Liver (tissue), 9 donors: Measurements from ENCODE around the gene ATP5MK. TPM values are rescaled to one million over a fixed set of nuclear protein-coding genes. Genes with fewer than 3 reads are reported as not detected.
"Not testable (repeated sequence)": the region's sequence is repeated elsewhere in the genome, so short reads cannot be mapped to it uniquely, and the experiment has no call there.

Experiments
- DNase-seq: peaks from one replicate; pipeline ENCODE4 v3.0.0-alpha.2; 2017; ENCODE audit warnings: low spot score
- H3K27ac ChIP-seq, 2 donors: one replicate each; pipeline ENCODE4 v1.7.0; 2013; ENCODE audit warnings: inconsistent platforms in 2 of 2, low read length in 2 of 2, control low read depth in 1 of 2, low read depth in 1 of 2, mild to moderate bottlenecking in 1 of 2
- H3K27me3 ChIP-seq, 4 donors: one replicate each; pipeline versions ENCODE4 v1.6.1 to v1.7.0; 2013; ENCODE audit warnings: low read length in 3 of 4, inconsistent platforms in 1 of 4, mild to moderate bottlenecking in 1 of 4, moderate library complexity in 1 of 4; ENCODE audit not compliant: control insufficient read depth in 4 of 4, insufficient read depth in 4 of 4
- H3K36me3 ChIP-seq, 4 donors: one replicate each; pipeline versions ENCODE4 v1.6.1 to v1.7.0; 2013; ENCODE audit warnings: low read length in 3 of 4, mild to moderate bottlenecking in 3 of 4, low read depth in 1 of 4, moderate library complexity in 1 of 4; ENCODE audit not compliant: control insufficient read depth in 4 of 4, insufficient read depth in 3 of 4
- H3K4me1 ChIP-seq, 4 donors: one replicate each; pipeline versions ENCODE4 v1.6.1 to v1.7.0; 2013; ENCODE audit warnings: low read length in 3 of 4, mild to moderate bottlenecking in 3 of 4, moderate library complexity in 1 of 4; ENCODE audit not compliant: control insufficient read depth in 4 of 4, insufficient read depth in 4 of 4
- H3K4me3 ChIP-seq, 3 donors: one replicate each; pipeline versions ENCODE4 v1.6.1 to v1.7.0; 2013; ENCODE audit warnings: low read length in 3 of 3, control low read depth in 1 of 3, low read depth in 1 of 3, mild to moderate bottlenecking in 1 of 3
- H3K9ac ChIP-seq, 2 donors: one replicate each; pipeline ENCODE4 v1.7.0; 2013; ENCODE audit warnings: low read length in 2 of 2, mild to moderate bottlenecking in 2 of 2, moderate library complexity in 2 of 2, control low read depth in 1 of 2, low read depth in 1 of 2
- H3K9me3 ChIP-seq, 4 donors: one replicate each; pipeline versions ENCODE4 v1.6.1 to v1.7.0; 2013; ENCODE audit warnings: low read length in 3 of 4; ENCODE audit not compliant: control insufficient read depth in 4 of 4
- CTCF ChIP-seq: fragments of 150-350 bp; IDR thresholded peaks from 2 replicates; pipeline ENCODE4 v1.5.1; 2017; ENCODE audit warnings: improper control_type of control experiment, low read depth, low read length; ENCODE audit not compliant: missing input control
- EGR1 ChIP-seq, 2 donors: IDR thresholded peaks; 2 replicates each; pipeline ENCODE4 v1.6.1; 2016 to 2018; ENCODE audit warnings: antibody characterized with exemption in 2 of 2, low read depth in 2 of 2
- FOXA1 ChIP-seq: IDR thresholded peaks from 2 replicates; pipeline ENCODE4 v1.6.1; 2016; ENCODE audit warnings: antibody characterized with exemption
- FOXA2 ChIP-seq: IDR thresholded peaks from 2 replicates; pipeline ENCODE4 v1.6.1; 2016; ENCODE audit warnings: antibody characterized with exemption
- GABPA ChIP-seq, 2 donors: IDR thresholded peaks in 1 of 2; conservative IDR thresholded peaks in 1 of 2; 2 replicates each; pipeline ENCODE4 v1.6.1; 2016; ENCODE audit warnings: antibody characterized with exemption in 2 of 2, mild to moderate bottlenecking in 1 of 2, moderate library complexity in 1 of 2
- HNF4A ChIP-seq, 2 donors: conservative IDR thresholded peaks; 2 replicates each; pipeline ENCODE4 v1.6.1; 2016; ENCODE audit warnings: antibody characterized with exemption in 2 of 2, mild to moderate bottlenecking in 2 of 2
- HNF4G ChIP-seq: IDR thresholded peaks from 2 replicates; pipeline ENCODE4 v1.6.1; 2016; ENCODE audit warnings: antibody characterized with exemption
- JUND ChIP-seq, 2 donors: IDR thresholded peaks; 2 replicates each; pipeline ENCODE4 v1.6.1; 2016; ENCODE audit warnings: antibody characterized with exemption in 2 of 2
- RAD21 ChIP-seq, 2 donors: IDR thresholded peaks; 2 replicates each; pipeline ENCODE4 v1.6.1; 2016; ENCODE audit warnings: antibody characterized with exemption in 2 of 2, mild to moderate bottlenecking in 2 of 2
- REST ChIP-seq: IDR thresholded peaks from 2 replicates; pipeline ENCODE4 v1.6.1; 2016; ENCODE audit warnings: antibody characterized with exemption, mild to moderate bottlenecking
- RXRA ChIP-seq, 2 donors: IDR thresholded peaks; 2 replicates each; pipeline ENCODE4 v1.6.1; 2017 to 2018; ENCODE audit warnings: antibody characterized with exemption in 2 of 2, mild to moderate bottlenecking in 1 of 2
- SP1 ChIP-seq: IDR thresholded peaks from 2 replicates; pipeline ENCODE4 v1.6.1; 2018; ENCODE audit warnings: antibody characterized with exemption, mild to moderate bottlenecking
- TAF1 ChIP-seq: conservative IDR thresholded peaks from 2 replicates; pipeline ENCODE4 v1.6.1; 2016; ENCODE audit warnings: antibody characterized with exemption, mild to moderate bottlenecking
- YY1 ChIP-seq: IDR thresholded peaks from 2 replicates; pipeline ENCODE4 v1.6.1; 2016; ENCODE audit warnings: antibody characterized with exemption, mild to moderate bottlenecking
- WGBS: extraction: QIAGEN DNeasy Blood & Tissue Kit; methylation state at CpG from one replicate; pipeline ENCODE4 v1.1.7; 2013; 5-methylcytosine and 5-hydroxymethylcytosine counted together
- polyA plus RNA-seq, 2 donors: library from polyadenylated mRNA; stranded (reverse) in 1 of 2; unstranded in 1 of 2; fragments of 200-250 nt in 1 of 2; fragments of >200 nt in 1 of 2; fragmentation: Nextera tagmentation in 1 of 2; extraction: Ambion mirVana in 1 of 2; gene quantifications; one replicate each; pipeline versions ENCODE4 v1.2.1 to v1.2.3, GENCODE V29; 2013 to 2015
- total RNA-seq, 2 donors: library from RNA; depleted of rRNA; stranded (reverse); fragments of >200 nt; gene quantifications; one replicate each; pipeline ENCODE4 v1.2.3, GENCODE V29; 2014
- TF ChIP-seq, protein P1 (sequence below): IDR thresholded peaks from 2 replicates; pipeline ENCODE4 v1.6.1; 2016; ENCODE audit warnings: antibody characterized with exemption
- TF ChIP-seq, protein P2 (sequence below): IDR thresholded peaks from 2 replicates; pipeline ENCODE4 v1.6.1; 2016; ENCODE audit warnings: antibody characterized with exemption
- donor health status: healthy.
- donor health status: healthy.
- donor health status: healthy.
- donor health status: healthy.
- donor health status: healthy.

Gene ATP5MK
- total and polyA plus RNA-seq, 4 donors, result 74.7 to 632 (median 248) TPM

DNA sequence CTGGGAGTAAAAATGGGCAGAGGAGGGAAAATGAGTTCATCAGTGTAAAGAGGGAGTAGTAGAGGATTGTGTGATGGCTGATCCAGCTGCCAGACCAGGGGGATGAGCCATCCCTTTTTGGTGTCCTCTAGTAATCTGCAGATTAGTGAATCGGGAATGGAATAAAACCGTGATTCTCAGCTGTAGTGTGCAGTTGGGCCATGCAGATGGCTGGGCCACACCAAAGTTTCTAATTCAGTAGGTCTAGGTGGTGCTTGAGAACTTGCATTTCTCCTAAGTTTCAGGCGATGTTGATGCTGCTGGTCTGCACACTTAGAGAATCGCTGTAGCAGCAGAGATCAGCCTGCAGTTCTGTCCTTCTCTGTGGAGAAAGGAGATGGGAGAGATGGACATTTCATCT, 22.8 kb upstream of the ATP5MK start:
- no peaks in the 10 kb centered on the region for H3K9me3 ChIP-seq
- H3K4me3 ChIP-seq, result no peak overlapping the region
- TF ChIP-seq SP1, result no peak
- TF ChIP-seq CTCF, result no peak
- no peak for TF ChIP-seq RAD21 (IDR thresholded peaks at IDR 0.05)
- no peak for TF ChIP-seq EGR1 (IDR thresholded peaks at IDR 0.05; ENCODE audit: low read depth in 2 of 2)
- no peak for TF ChIP-seq FOXA1
- no peak for TF ChIP-seq FOXA2
- TF ChIP-seq REST, result no peak
- no peak for TF ChIP-seq HNF4A (conservative IDR thresholded peaks at IDR 0.05)
- H3K4me1 ChIP-seq, result peaks cover 0 to 27% (median 25%) of the 10 kb centered on the region in 4 donors
- H3K27me3 ChIP-seq, result no peaks in the 10 kb centered on the region
- no peak overlapping the region for H3K27ac ChIP-seq
- no peak for DNase-seq
- H3K36me3 ChIP-seq, result peaks cover 16 to 76% (median 62%) of the 10 kb centered on the region in 4 donors
- H3K9ac ChIP-seq, result no peak overlapping the region
- WGBS, result 98% methylated on average over 4 of the region's 4 CpGs

- no peak overlapping the region for H3K9ac ChIP-seq
- no peaks in the 10 kb centered on the region for H3K9me3 ChIP-seq
- no peak overlapping the region for H3K27ac ChIP-seq
- H3K4me3 ChIP-seq, result no peak overlapping the region
- peaks cover 11 to 71% (median 53%) of the 10 kb centered on the region in 4 donors for H3K36me3 ChIP-seq
- TF ChIP-seq JUND (IDR thresholded peaks at IDR 0.05) (no peak), CTCF (no peak), TAF1 (no peak), YY1 (no peak), GABPA (IDR thresholded peaks at IDR 0.05 in 1 of 2, conservative IDR thresholded peaks at IDR 0.05 in 1 of 2) (no peak), RXRA (IDR thresholded peaks at IDR 0.05) (no peak), HNF4G (no peak), SP1 (no peak), RAD21 (IDR thresholded peaks at IDR 0.05) (no peak), FOXA2 (no peak)
- TF ChIP-seq, protein P1, sequence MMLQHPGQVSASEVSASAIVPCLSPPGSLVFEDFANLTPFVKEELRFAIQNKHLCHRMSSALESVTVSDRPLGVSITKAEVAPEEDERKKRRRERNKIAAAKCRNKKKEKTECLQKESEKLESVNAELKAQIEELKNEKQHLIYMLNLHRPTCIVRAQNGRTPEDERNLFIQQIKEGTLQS, result no peak
- TF ChIP-seq, protein P2, sequence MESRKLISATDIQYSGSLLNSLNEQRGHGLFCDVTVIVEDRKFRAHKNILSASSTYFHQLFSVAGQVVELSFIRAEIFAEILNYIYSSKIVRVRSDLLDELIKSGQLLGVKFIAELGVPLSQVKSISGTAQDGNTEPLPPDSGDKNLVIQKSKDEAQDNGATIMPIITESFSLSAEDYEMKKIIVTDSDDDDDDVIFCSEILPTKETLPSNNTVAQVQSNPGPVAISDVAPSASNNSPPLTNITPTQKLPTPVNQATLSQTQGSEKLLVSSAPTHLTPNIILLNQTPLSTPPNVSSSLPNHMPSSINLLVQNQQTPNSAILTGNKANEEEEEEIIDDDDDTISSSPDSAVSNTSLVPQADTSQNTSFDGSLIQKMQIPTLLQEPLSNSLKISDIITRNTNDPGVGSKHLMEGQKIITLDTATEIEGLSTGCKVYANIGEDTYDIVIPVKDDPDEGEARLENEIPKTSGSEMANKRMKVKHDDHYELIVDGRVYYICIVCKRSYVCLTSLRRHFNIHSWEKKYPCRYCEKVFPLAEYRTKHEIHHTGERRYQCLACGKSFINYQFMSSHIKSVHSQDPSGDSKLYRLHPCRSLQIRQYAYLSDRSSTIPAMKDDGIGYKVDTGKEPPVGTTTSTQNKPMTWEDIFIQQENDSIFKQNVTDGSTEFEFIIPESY, result no peak
- no peak for DNase-seq
- no peaks in the 10 kb centered on the region for H3K27me3 ChIP-seq
- H3K4me1 ChIP-seq, result peaks cover 0 to 41% (median 38%) of the 10 kb centered on the region in 4 donors
- WGBS, result 90% methylated on average over 5 of the region's 5 CpGs
Measured at GRCh38 chr10:103417601-103418000, 21.3 kb upstream of the ATP5MK start.

GRCh38 chr10:103417148-103417469, 20.8 kb upstream of the ATP5MK start:
- H3K9me3 ChIP-seq, DNase-seq, H3K27me3 ChIP-seq, H3K27ac ChIP-seq, H3K4me3 ChIP-seq, H3K9ac ChIP-seq: not testable (repeated sequence)
- WGBS, result 93% methylated on average over 5 of the region's 5 CpGs
- Histone ChIP-seq H3K36me3 (peaks cover 11 to 69% (median 52%) of the 10 kb centered on the region in 4 donors), H3K4me1 (peaks cover 0 to 41% (median 38%) of the 10 kb centered on the region in 4 donors)
